ENCODE data around the gene TADA2A. TPM values are rescaled to one million over a fixed set of nuclear protein-coding genes. Genes with fewer than 3 reads are reported as not detected.

Gene TADA2A
- total RNA-seq, 1 experiment from 2014 or later, result 25.2 TPM

DNA sequence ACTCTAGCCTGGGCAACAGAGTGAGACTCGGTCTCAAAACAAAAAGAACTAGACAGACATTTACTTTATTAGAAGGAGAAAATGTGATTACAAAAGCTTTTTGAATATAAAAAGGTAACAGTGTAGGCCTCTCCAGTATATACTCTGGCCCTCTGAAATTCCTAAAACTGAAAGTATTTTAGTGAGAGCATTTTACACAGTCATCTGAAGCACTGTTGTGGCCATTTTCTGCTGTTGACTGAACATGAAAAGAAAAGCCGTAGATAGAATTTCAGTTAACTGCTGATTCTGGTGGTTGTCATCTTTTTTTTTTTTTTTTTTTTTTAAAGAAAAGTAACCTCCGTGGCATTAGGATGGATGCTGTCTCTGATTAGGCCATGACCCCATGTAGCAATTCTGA lies 98.6 kb downstream of the TADA2A start:
- no peak overlapping the region for H3K4me3 ChIP-seq
- no peaks in the 10 kb centered on the region for H3K27me3 ChIP-seq (ENCODE audit: insufficient read depth, low read depth)
- H3K4me1 ChIP-seq (replicated peaks; ENCODE audit: insufficient read depth), result no peaks in the 10 kb centered on the region
- peaks cover 36% of the 10 kb centered on the region for H4K20me1 ChIP-seq (ENCODE audit: insufficient read depth)
- H2AFZ ChIP-seq, result no peak overlapping the region
- TF ChIP-seq, protein P1, sequence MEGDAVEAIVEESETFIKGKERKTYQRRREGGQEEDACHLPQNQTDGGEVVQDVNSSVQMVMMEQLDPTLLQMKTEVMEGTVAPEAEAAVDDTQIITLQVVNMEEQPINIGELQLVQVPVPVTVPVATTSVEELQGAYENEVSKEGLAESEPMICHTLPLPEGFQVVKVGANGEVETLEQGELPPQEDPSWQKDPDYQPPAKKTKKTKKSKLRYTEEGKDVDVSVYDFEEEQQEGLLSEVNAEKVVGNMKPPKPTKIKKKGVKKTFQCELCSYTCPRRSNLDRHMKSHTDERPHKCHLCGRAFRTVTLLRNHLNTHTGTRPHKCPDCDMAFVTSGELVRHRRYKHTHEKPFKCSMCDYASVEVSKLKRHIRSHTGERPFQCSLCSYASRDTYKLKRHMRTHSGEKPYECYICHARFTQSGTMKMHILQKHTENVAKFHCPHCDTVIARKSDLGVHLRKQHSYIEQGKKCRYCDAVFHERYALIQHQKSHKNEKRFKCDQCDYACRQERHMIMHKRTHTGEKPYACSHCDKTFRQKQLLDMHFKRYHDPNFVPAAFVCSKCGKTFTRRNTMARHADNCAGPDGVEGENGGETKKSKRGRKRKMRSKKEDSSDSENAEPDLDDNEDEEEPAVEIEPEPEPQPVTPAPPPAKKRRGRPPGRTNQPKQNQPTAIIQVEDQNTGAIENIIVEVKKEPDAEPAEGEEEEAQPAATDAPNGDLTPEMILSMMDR (conservative IDR thresholded peaks at IDR 0.05), result no peak
- no peak for TF ChIP-seq EZH2 (IDR thresholded peaks at IDR 0.05; ENCODE audit: low read depth)
- no peak for DNase-seq
- H3K9me2 ChIP-seq (ENCODE audit: insufficient read depth), result no peaks in the 10 kb centered on the region
- no peak overlapping the region for H3K4me2 ChIP-seq
- POLR2A ChIA-PET (ENCODE audit: unreplicated experiment), result no interaction called here
- H3K9me3 ChIP-seq (ENCODE audit: insufficient read depth, low read depth), result no peaks in the 10 kb centered on the region
- CTCF ChIA-PET, result no interaction called here
- no TSS peak for BruUV-seq (replicated peaks)
- H3K36me3 ChIP-seq (ENCODE audit: low read depth), result 0 out of 2 replicates have a peak, but pooled peaks cover 4% of the 10 kb centered on the region
- H3F3A ChIP-seq (ENCODE audit: insufficient read depth, low read depth), result 0 out of 2 replicates have a peak, but pooled peaks cover 7% of the 10 kb centered on the region
- no peak overlapping the region for H3K27ac ChIP-seq
- intact Hi-C loops (cut with micrococcal nuclease; ENCODE audit: unreplicated experiment), result no loop called here
- H3K79me2 ChIP-seq (ENCODE audit: low read depth), result peaks cover 78% of the 10 kb centered on the region

GRCh38 chr17:37506678-37507077 lies 100.0 kb downstream of the TADA2A start:
- Histone ChIP-seq H3K4me3 (no peak overlapping the region), H3K4me1 (replicated peaks; ENCODE audit: insufficient read depth) (no peaks in the 10 kb centered on the region), H3K36me3 (ENCODE audit: low read depth) (peaks cover 4% of the 10 kb centered on the region; the same call in 1 of the 2 replicates), H3K9me3 (ENCODE audit: insufficient read depth, low read depth) (no peaks in the 10 kb centered on the region), H3K27me3 (ENCODE audit: insufficient read depth, low read depth) (no peaks in the 10 kb centered on the region), H3K27ac (no peak overlapping the region), H3K4me2 (no peak overlapping the region), H4K20me1 (ENCODE audit: insufficient read depth) (peaks cover 36% of the 10 kb centered on the region), H3K79me2 (ENCODE audit: low read depth) (peaks cover 64% of the 10 kb centered on the region), H3F3A (ENCODE audit: insufficient read depth, low read depth) (0 out of 2 replicates have a peak, but pooled peaks cover 7% of the 10 kb centered on the region), H2AFZ (no peak overlapping the region), H3K9me2 (ENCODE audit: insufficient read depth) (no peaks in the 10 kb centered on the region)
- BruUV-seq (replicated peaks), result no TSS peak
- DNase-seq, result peak in 1 of 2 experiments; percentile 3
- intact Hi-C loops (cut with micrococcal nuclease; ENCODE audit: unreplicated experiment), result no loop called here
- POLR2A ChIA-PET (ENCODE audit: unreplicated experiment), result no interaction called here
- CTCF ChIA-PET, result no interaction called here
- no peak for TF ChIP-seq EZH2 (IDR thresholded peaks at IDR 0.05; ENCODE audit: low read depth)
- TF ChIP-seq, protein P1 (conservative IDR thresholded peaks at IDR 0.05), result peak; percentile 53

DNA sequence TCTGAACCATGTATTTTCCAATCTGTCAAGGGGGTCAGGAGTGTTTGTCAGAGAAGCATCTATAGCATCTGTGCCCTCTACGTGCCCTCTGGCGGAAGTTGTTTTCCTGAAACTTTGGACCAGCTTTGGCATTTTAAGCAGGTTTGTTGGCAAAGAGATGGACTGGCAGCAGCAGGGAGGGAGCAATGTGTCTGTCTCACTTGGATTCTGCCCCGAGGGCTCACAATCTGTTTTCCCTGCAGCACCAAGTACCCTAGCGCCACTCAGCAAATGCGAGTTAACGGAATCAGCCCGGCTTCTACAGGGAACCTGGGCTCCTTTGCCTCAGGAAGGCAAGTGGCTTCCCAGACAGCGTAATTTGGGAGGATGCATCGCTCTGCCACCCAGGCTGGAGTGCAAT lies 100.4 kb downstream of the TADA2A start:
- Histone ChIP-seq H3K9me3 (ENCODE audit: insufficient read depth, low read depth) (no peaks in the 10 kb centered on the region), H3K27ac (no peak overlapping the region), H3K79me2 (ENCODE audit: low read depth) (peaks cover 60% of the 10 kb centered on the region), H3K36me3 (ENCODE audit: low read depth) (peaks cover 4% of the 10 kb centered on the region; the same call in 1 of the 2 replicates), H3K4me1 (replicated peaks; ENCODE audit: insufficient read depth) (no peaks in the 10 kb centered on the region), H3K27me3 (ENCODE audit: insufficient read depth, low read depth) (no peaks in the 10 kb centered on the region), H3K4me2 (no peak overlapping the region), H3K4me3 (no peak overlapping the region), H2AFZ (no peak overlapping the region), H4K20me1 (ENCODE audit: insufficient read depth) (peaks cover 33% of the 10 kb centered on the region), H3F3A (ENCODE audit: insufficient read depth, low read depth) (peaks cover 6% of the 10 kb centered on the region; the same call in 1 of the 2 replicates), H3K9me2 (ENCODE audit: insufficient read depth) (no peaks in the 10 kb centered on the region)
- POLR2A ChIA-PET (ENCODE audit: unreplicated experiment), result no interaction called here
- intact Hi-C loops (cut with micrococcal nuclease; ENCODE audit: unreplicated experiment), result no loop called here
- no TSS peak for BruUV-seq (replicated peaks)
- TF ChIP-seq, protein P1 (conservative IDR thresholded peaks at IDR 0.05), result no peak
- no peak for TF ChIP-seq EZH2 (IDR thresholded peaks at IDR 0.05; ENCODE audit: low read depth)
- no peak for DNase-seq
- CTCF ChIA-PET, result no interaction called here

All from PC-9 (cell line).